ENCODE results near the gene ACTBL2.

Gene ACTBL2

DNA sequence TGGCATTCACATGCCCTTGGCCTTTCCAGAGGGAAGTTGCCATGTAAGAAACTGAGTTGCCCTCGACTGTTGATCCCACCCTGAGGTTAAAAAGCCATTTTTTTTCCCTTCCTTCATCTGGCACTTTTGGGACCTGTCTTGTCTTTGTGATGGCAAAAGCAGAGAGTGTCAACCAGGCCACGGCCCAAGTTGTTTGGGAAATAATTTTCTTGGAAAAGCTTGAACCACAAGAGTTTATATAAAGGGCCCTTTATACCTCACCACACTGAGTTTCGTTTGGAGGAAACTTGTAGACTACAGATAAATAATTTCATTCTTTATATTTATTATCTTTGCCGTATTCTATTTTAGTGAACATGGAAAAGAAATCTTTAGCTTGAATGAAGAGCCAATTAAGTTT, 34.3 kb downstream of the ACTBL2 start:
- no peak for DNase-seq

GRCh38 chr5:57447658-57448057, 35.0 kb downstream of the ACTBL2 start:
- no peak for DNase-seq

DNA sequence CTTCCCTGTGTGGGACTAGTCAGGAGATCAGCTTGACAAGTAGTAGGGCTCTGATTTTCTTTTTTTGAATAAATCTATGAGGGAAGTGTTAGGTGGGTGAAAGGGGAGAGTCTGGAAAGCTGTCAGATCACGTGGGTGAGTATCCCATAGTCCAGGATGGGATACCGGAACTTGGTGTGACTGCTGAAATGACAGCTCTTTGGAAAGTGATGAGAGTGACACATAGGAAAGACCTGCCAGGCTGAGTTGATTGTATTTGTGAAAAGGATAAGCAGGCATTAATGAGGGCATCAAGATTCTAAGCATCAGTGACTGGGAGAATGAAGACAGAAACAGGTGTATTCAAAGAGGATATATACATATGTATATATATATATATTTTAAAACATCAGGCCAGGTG, 35.6 kb downstream of the ACTBL2 start:
- DNase-seq, result no peak

- DNase-seq, result no peak
These were observed 36.9 kb downstream of the ACTBL2 start for GRCh38 chr5:57445705-57446037.

GRCh38 chr5:57445006-57445704, 37.5 kb downstream of the ACTBL2 start:
- no peak for DNase-seq

- no peak for DNase-seq
These were observed 40.4 kb downstream of the ACTBL2 start for GRCh38 chr5:57442080-57442839.

- DNase-seq, result no peak
These were observed 41.1 kb downstream of the ACTBL2 start for GRCh38 chr5:57441557-57441956.

- no peak for DNase-seq
These were observed 43.0 kb downstream of the ACTBL2 start for GRCh38 chr5:57439601-57440000.

DNA sequence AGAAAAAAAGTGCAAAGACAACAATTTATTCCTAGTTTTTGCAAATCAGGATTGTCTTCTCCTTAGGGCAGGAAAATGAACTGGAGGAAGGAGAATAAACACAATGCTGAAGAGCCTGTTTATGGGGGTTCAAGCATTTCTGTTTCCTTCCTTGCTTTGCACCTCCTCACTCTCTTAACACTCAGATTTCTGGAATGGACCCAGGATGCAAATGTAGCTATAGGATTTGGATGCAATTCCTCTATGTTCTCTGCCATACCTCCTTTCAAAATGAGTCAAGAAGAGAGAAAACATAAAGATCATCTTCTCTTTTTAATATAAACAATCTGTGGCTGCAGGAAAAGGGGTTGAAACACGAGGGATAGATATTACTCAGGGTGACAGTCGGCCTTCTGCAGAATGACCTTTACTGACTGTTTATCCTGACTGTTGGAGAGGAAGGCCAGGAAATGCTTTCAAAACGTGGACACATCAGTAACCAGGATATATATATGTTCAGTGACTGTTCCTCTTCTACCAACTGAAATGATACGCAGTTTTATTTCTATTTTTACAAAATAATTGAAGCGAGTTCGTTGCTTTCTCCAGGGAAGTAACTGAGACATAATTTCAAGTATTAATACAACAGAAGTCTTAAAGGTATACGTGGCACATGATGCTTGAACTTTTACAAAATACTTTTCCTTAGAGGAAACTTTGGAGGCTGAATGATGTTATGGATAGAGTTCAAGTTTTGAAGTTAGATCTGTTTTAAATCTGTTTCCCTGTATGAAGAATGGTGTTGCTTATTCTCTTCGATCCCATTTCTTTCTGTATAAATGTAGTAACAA, 44.4 kb downstream of the ACTBL2 start:
- DNase-seq, result no peak

- no peak for DNase-seq
These were observed 46.0 kb downstream of the ACTBL2 start for GRCh38 chr5:57436586-57436985.

DNA sequence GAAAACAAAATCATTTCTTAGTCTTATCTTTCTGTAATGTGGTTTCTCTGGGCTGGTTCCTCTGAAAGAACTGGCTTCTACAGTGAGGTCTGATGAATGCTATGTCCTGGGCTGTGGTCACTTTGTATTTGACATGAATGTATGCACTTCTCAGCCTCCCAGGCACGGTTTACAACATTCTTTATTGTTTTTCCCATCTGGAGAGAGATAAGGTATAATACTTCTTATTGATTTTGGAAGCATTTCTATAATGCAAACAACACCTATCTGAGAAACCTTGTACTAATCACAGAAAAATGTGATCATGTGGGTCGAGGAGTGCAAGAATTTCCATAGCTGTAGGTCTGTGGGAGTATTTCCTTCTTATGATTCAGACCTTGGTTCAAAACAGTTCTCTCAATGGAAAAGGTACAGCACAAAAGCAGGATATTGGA, 46.9 kb downstream of the ACTBL2 start:
- DNase-seq, result no peak

GRCh38 chr5:57434683-57435082, 47.9 kb downstream of the ACTBL2 start:
- DNase-seq, result no peak

- no peak for DNase-seq
These were observed 48.4 kb downstream of the ACTBL2 start for GRCh38 chr5:57434227-57434640.

GRCh38 chr5:57432876-57433275, 49.7 kb downstream of the ACTBL2 start:
- DNase-seq, result no peak

- no peak for DNase-seq
These were observed 50.9 kb downstream of the ACTBL2 start for GRCh38 chr5:57431759-57432158.
